ENCODE measurements around the gene TES.

TES gene

GRCh38 chr7:116258734-116259133, 48.4 kb downstream of the TES start:
- H3K27ac ChIP-seq, result no peak overlapping the region
- H4K20me1 ChIP-seq (ENCODE audit: insufficient read depth), result no peaks in the 10 kb centered on the region
- no peaks in the 10 kb centered on the region for H3K79me2 ChIP-seq (ENCODE audit: insufficient read depth, low read depth)
- H3K9ac ChIP-seq, result no peak overlapping the region
- H2AFZ ChIP-seq (ENCODE audit: low read depth), result no peak overlapping the region
- TF ChIP-seq CTCF (conservative IDR thresholded peaks at IDR 0.05; ENCODE audit: low read depth, low read length), result peak; percentile 98
- H3K27me3 ChIP-seq (ENCODE audit: insufficient read depth, low read depth), result no peaks in the 10 kb centered on the region
- 0 out of 2 replicates have a peak overlapping the region, but pooled peaks have one; percentile 14 for H3K4me2 ChIP-seq
- H3K4me3 ChIP-seq (IDR thresholded peaks at IDR 0.05; ENCODE audit: insufficient read depth, low read depth, low read length), result no peak overlapping the region
- peaks cover 10% of the 10 kb centered on the region for H3K4me1 ChIP-seq (ENCODE audit: low read depth, poor library complexity, severe bottlenecking)
- no peaks in the 10 kb centered on the region for H3K36me3 ChIP-seq (ENCODE audit: insufficient read depth)

- H3K27ac ChIP-seq, result no peak overlapping the region
- TF ChIP-seq CTCF (conservative IDR thresholded peaks at IDR 0.05; ENCODE audit: low read depth, low read length), result no peak
- peaks cover 10% of the 10 kb centered on the region for H3K4me1 ChIP-seq (ENCODE audit: low read depth, poor library complexity, severe bottlenecking)
- no peaks in the 10 kb centered on the region for H3K36me3 ChIP-seq (ENCODE audit: insufficient read depth)
- H2AFZ ChIP-seq (ENCODE audit: low read depth), result no peak overlapping the region
- no peak overlapping the region for H3K9ac ChIP-seq
- no peak overlapping the region for H3K4me3 ChIP-seq (IDR thresholded peaks at IDR 0.05; ENCODE audit: insufficient read depth, low read depth, low read length)
- no peaks in the 10 kb centered on the region for H3K79me2 ChIP-seq (ENCODE audit: insufficient read depth, low read depth)
- H3K4me2 ChIP-seq, result 0 out of 2 replicates have a peak overlapping the region, but pooled peaks have one; percentile 14
- no peaks in the 10 kb centered on the region for H3K27me3 ChIP-seq (ENCODE audit: insufficient read depth, low read depth)
- no peaks in the 10 kb centered on the region for H4K20me1 ChIP-seq (ENCODE audit: insufficient read depth)
These were observed 49.0 kb downstream of the TES start for GRCh38 chr7:116259156-116259870.

GRCh38 chr7:116259871-116260440, 49.6 kb downstream of the TES start:
- no peak overlapping the region for H3K9ac ChIP-seq
- no peak overlapping the region for H3K4me2 ChIP-seq
- H3K4me3 ChIP-seq (IDR thresholded peaks at IDR 0.05; ENCODE audit: insufficient read depth, low read depth, low read length), result no peak overlapping the region
- no peak overlapping the region for H2AFZ ChIP-seq (ENCODE audit: low read depth)
- no peaks in the 10 kb centered on the region for H3K36me3 ChIP-seq (ENCODE audit: insufficient read depth)
- H4K20me1 ChIP-seq (ENCODE audit: insufficient read depth), result no peaks in the 10 kb centered on the region
- no peak overlapping the region for H3K27ac ChIP-seq
- H3K4me1 ChIP-seq (ENCODE audit: low read depth, poor library complexity, severe bottlenecking), result peaks cover 10% of the 10 kb centered on the region
- no peak for TF ChIP-seq CTCF (conservative IDR thresholded peaks at IDR 0.05; ENCODE audit: low read depth, low read length)
- no peaks in the 10 kb centered on the region for H3K27me3 ChIP-seq (ENCODE audit: insufficient read depth, low read depth)
- H3K79me2 ChIP-seq (ENCODE audit: insufficient read depth, low read depth), result no peaks in the 10 kb centered on the region

GRCh38 chr7:116261904-116262303, 51.6 kb downstream of the TES start:
- H3K27ac ChIP-seq, result no peak overlapping the region
- H4K20me1 ChIP-seq (ENCODE audit: insufficient read depth), result no peaks in the 10 kb centered on the region
- no peaks in the 10 kb centered on the region for H3K79me2 ChIP-seq (ENCODE audit: insufficient read depth, low read depth)
- no peak for TF ChIP-seq CTCF (conservative IDR thresholded peaks at IDR 0.05; ENCODE audit: low read depth, low read length)
- H2AFZ ChIP-seq (ENCODE audit: low read depth), result no peak overlapping the region
- H3K27me3 ChIP-seq (ENCODE audit: insufficient read depth, low read depth), result no peaks in the 10 kb centered on the region
- H3K4me1 ChIP-seq (ENCODE audit: low read depth, poor library complexity, severe bottlenecking), result peaks cover 10% of the 10 kb centered on the region
- H3K4me3 ChIP-seq (IDR thresholded peaks at IDR 0.05; ENCODE audit: insufficient read depth, low read depth, low read length), result no peak overlapping the region
- H3K4me2 ChIP-seq, result no peak overlapping the region
- H3K36me3 ChIP-seq (ENCODE audit: insufficient read depth), result no peaks in the 10 kb centered on the region
- H3K9ac ChIP-seq, result no peak overlapping the region
